Fibroblast of peridontal ligament (primary cell): ENCODE results near the gene PI4KA.

Experiments used
- DNase-seq: peaks from one replicate; pipeline ENCODE4 v3.0.0-alpha.2; 2010; ENCODE audit errors: extremely low read depth

The PI4KA gene

DNA sequence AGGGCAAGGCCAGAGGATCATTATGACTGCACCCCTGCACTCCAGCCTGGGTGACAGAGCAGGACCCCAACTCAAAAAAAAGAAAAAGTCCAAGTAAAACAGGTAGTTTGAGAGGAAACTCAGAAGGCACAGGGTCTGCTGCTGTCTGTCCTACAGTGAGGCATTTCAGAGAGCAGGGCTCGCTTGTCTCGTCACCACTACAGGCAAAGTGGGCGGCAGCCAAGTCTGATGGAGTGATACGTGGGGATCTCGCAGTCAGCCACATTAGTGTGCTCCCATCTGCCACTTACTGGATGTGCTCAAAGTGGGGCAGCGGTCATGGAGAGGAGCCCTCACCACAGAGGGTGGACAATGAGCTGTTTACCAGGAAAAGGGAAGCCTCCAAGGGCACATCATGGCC is 42.1 kb downstream of the PI4KA start:
- no peak for DNase-seq

GRCh38 chr22:20815477-20816050 is 43.0 kb downstream of the PI4KA start:
- DNase-seq: no peak

GRCh38 chr22:20814221-20814808 is 44.3 kb downstream of the PI4KA start:
- DNase-seq: no peak

- no peak for DNase-seq
Measured at GRCh38 chr22:20813056-20813455, 45.6 kb downstream of the PI4KA start.

- DNase-seq: no peak
Measured at GRCh38 chr22:20811971-20812660, 46.5 kb downstream of the PI4KA start.

GRCh38 chr22:20811171-20811570 is 47.4 kb downstream of the PI4KA start:
- no peak for DNase-seq

DNA sequence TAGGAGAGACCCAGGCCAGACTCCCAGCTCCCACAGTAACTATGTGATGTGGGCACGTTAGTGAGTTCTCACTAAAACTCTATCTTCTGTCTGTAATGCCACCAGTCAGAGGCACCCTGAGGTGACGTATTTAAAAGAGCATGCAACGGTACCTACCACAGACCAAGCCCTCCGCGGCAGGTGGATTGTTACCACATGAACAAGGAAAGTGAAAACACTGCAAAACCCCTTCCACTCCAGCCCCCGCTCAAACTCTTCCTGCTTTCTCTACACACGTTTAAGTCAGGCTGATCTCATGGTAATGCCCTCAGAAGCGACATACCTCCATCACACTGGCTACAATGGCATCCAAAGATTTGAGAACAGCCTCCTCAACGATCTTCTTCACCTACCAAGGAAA is 48.0 kb downstream of the PI4KA start:
- no peak for DNase-seq

DNA sequence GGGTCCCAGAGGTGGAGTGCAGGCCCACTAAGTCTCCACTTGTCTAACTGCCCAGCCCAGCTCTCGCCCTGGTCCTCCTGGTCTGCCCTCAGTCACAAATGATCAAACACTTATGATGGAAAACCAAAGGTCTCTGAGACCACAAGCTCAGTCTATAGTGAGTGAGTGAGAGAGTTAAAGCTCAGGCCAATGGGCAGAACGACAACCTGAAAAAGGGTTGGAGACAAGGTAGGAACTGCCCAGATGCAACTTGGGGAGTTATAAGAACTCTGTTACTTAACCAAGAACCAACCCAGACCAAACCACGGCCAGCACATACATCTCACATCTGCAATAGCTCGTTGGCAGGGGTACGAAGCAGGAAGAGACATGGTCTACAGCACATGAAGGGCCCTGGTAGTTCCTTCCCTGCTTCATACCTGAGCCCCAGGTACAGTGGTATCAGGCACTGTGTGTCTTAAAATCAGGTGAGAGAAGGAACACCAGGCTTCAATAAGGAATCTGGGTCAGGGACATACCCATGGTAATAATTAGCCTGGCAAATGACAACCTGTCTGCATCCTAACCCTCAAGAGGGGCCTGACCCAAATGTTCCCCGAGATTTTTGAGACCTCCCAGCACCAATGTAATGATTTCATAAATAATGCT is 48.9 kb downstream of the PI4KA start:
- no peak for DNase-seq

DNA sequence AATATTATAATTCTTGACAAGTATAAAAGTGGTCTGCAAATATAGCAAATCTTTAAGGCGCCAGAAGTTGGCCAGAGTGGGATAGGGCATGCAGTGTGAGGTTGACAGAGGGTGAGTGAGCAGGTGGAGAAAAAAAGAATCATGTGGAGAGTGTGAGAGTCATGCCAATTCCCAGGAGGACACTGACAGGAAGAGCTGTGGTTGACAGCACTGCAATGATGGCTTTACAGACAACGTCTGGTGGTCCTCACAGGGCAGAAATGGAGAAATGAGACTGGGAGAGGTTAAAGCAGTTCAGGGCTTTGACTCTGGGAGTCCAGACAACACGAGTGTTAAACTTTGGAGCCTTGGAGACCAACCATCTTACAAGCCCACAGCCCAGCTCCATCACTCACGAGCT is 49.8 kb downstream of the PI4KA start:
- no peak for DNase-seq

DNA sequence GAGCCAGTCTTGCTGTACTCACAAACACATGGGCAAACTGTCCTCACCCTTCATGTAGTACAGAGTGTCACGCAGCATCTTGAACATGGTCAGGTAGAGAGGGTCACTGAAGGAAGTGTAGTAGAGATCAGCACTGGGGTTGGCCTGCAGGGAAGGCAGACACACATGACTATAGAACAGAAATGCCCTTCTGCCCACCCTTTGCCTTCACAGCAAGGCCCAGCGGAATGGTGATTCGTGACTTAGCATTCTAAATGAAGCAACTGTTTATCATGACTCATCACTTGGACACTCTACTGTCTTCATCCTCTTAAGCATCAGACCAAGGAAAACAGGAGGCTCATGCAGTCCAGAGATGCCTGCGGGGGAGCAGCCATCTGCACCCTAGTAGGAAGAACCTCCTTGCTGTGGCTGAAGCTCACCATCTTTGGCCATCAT is 51.3 kb downstream of the PI4KA start:
- peak; percentile 95 for DNase-seq

GRCh38 chr22:20805972-20806471 is 52.6 kb downstream of the PI4KA start:
- DNase-seq: peak; percentile 35

GRCh38 chr22:20804650-20805049 is 54.0 kb downstream of the PI4KA start:
- no peak for DNase-seq

- DNase-seq: peak; percentile 38
Measured at GRCh38 chr22:20803696-20804324, 54.8 kb downstream of the PI4KA start.

GRCh38 chr22:20802922-20803553 is 55.6 kb downstream of the PI4KA start:
- no peak for DNase-seq

- no peak for DNase-seq
Measured at GRCh38 chr22:20802452-20802851, 56.2 kb downstream of the PI4KA start.

DNA sequence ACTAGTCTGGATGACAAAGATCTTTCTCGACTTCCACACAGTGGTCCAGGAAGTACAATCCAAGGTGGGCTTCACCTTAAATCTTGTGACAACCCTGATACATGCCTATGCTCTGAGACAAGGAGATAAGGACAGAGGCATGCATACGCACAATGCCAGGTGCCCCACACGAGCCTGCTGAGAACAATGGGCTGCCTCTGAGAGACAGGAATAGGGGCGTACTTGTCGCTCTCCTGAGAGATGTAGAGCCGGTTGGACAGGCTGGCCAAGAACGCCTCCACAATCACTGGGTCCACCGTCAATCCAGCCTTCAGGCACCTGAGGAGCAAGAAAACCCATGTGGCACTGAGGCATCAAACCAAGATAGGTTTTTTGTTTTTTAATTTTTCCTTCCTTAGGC is 59.2 kb downstream of the PI4KA start:
- DNase-seq: no peak

DNA sequence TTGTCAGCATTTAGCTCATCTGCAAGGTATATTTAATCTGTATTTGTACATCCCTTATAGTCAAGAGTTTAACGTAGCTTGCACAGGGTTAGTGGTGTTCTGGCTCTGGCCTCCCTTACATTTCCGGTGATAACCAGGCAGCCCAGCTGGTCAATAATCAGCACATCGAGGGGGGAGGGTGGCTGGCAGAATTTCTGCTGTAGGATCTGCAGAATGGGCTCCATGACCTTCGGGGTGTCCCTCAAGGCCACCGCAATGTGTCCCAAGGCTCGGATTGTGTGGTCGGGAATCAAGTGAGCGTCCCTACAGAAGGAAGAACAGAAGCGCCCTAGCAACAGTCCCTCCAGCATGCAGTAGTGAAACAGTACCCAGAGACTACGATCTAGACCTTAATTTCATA is 59.6 kb downstream of the PI4KA start:
- DNase-seq: no peak

GRCh38 chr22:20798218-20798617 is 60.4 kb downstream of the PI4KA start:
- no peak for DNase-seq

- no peak for DNase-seq
Measured at GRCh38 chr22:20796731-20797130, 61.9 kb downstream of the PI4KA start.

DNA sequence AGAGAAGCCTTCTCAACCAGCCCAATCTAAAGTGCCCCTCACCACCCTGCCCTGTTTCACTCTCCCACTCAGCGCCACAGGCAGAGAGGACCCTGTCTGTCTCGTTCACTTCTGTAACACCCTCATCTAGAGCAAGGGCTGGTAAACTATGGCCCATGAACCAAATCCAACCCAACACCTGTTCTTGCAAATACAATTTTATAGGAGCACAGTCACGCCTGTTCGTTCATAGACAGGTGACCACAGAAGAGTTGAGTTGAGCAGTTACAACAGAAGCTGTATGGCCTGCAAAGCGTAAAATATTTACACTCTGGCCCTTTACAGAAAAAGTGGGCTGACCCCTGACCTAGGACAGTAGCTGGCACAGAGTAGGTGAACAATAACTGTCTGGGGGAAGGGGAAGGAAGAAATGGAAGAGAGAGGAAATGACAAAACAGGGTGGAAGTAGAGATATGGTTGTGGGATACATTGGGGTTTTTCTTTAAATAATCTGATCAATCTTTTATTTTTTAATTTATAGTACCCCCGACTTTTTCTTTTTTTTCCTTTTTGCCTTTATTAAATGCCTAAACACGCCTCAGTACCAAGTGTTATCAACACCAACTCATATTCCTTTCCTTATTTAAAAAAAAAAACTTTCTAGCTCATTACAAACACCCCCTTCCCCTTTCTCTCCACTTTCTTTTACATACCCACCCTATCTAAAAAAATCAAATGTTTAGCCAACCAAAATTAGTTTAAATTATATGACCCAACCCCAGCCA is 63.8 kb downstream of the PI4KA start:
- no peak for DNase-seq
